Neural cell (in vitro differentiated cells): ENCODE measurements around the gene KCNA2. TPM values are rescaled to one million over a fixed set of nuclear protein-coding genes. Genes with fewer than 3 reads are reported as not detected.

Source experiments
- H2AFZ ChIP-seq: fragments of 200-600, 300-800 bp; sonication (generic), shearing (Covaris generic); 2 replicates; pipeline ENCODE4 v1.6.0; 2014; ENCODE audit warnings: low read depth, mild to moderate bottlenecking, antibody characterized with exemption, low read length, moderate library complexity
- H3F3A ChIP-seq: fragments of 200-600 bp; shearing (Covaris generic); 2 replicates; pipeline ENCODE4 v1.6.1; 2016; ENCODE audit warnings: mild to moderate bottlenecking, moderate library complexity, mixed read lengths, antibody characterized with exemption, low read length; ENCODE audit not compliant: insufficient read depth, poor library complexity, severe bottlenecking
- H3K27ac ChIP-seq: fragments of 200-600, 300-800 bp; sonication (generic), shearing (Covaris generic); 2 replicates; pipeline ENCODE4 v1.5.1; 2014; ENCODE audit warnings: mild to moderate bottlenecking, low read length, moderate library complexity
- H3K27me3 ChIP-seq: fragments of 300-800, 200-600 bp; sonication (generic), shearing (Covaris generic); 2 replicates; pipeline ENCODE4 v1.6.0; 2014; ENCODE audit warnings: mild to moderate bottlenecking, low read depth, low read length, moderate library complexity; ENCODE audit not compliant: insufficient read depth
- H3K36me3 ChIP-seq: fragments of 300-800, 200-600 bp; sonication (generic), shearing (Covaris generic); 2 replicates; pipeline ENCODE4 v1.5.1; 2014; ENCODE audit warnings: mild to moderate bottlenecking, antibody characterized with exemption, low read length, moderate library complexity; ENCODE audit not compliant: insufficient read depth
- H3K4me2 ChIP-seq: fragments of 300-800, 200-600 bp; sonication (generic), shearing (Covaris generic); 2 replicates; pipeline ENCODE4 v1.6.0; 2014; ENCODE audit warnings: mild to moderate bottlenecking, low read length
- H3K4me3 ChIP-seq: fragments of 300-800, 200-600 bp; sonication (generic), shearing (Covaris generic); 2 replicates; pipeline ENCODE4 v1.5.1; 2014; ENCODE audit warnings: mild to moderate bottlenecking, low read length, moderate library complexity
- H3K79me2 ChIP-seq: fragments of 200-600 bp; shearing (Covaris generic); replicated peaks from 2 replicates; pipeline ENCODE4 v1.6.0; 2014; ENCODE audit warnings: mild to moderate bottlenecking, low read length, moderate library complexity; ENCODE audit not compliant: insufficient read depth
- H3K9ac ChIP-seq: fragments of 300-800, 200-600 bp; sonication (generic), shearing (Covaris generic); 2 replicates; pipeline ENCODE4 v1.6.1; 2016; ENCODE audit warnings: mild to moderate bottlenecking, low read length, mixed read lengths
- H3K9me2 ChIP-seq: fragments of 200-600 bp; shearing (Covaris generic); 2 replicates; pipeline ENCODE4 v1.6.1; 2016; ENCODE audit warnings: mild to moderate bottlenecking, low read length, mixed read lengths; ENCODE audit not compliant: insufficient read depth
- H3K9me3 ChIP-seq: fragments of 200-600, 300-800 bp; sonication (generic), shearing (Covaris generic); 2 replicates; pipeline ENCODE4 v1.6.1; 2016; ENCODE audit warnings: mild to moderate bottlenecking, mixed run types, low read length, moderate library complexity, mixed read lengths
- H4K20me1 ChIP-seq: fragments of 200-600 bp; shearing (Covaris generic); 2 replicates; pipeline ENCODE4 v1.6.1; 2016; ENCODE audit warnings: mild to moderate bottlenecking, mixed run types; ENCODE audit not compliant: insufficient read depth
- CTCF ChIP-seq: fragments of 450-650 bp; IDR thresholded peaks from 2 replicates; pipeline ENCODE4 v1.5.1; 2014; ENCODE audit warnings: antibody characterized with exemption, mild to moderate bottlenecking, moderate library complexity; ENCODE audit not compliant: poor library complexity, severe bottlenecking
- EP300 ChIP-seq: fragments of 450-650 bp; conservative IDR thresholded peaks from 2 replicates; pipeline ENCODE4 v1.6.1; 2014; ENCODE audit warnings: antibody characterized with exemption, mild to moderate bottlenecking, moderate library complexity; ENCODE audit not compliant: poor library complexity, severe bottlenecking
- EZH2 ChIP-seq: fragments of 200-600, 300-800 bp; shearing (Covaris generic), sonication (generic); IDR thresholded peaks from 2 replicates; pipeline ENCODE4 v1.6.1; 2014; ENCODE audit warnings: antibody characterized with exemption, low read length, borderline replicate concordance, mild to moderate bottlenecking; ENCODE audit not compliant: insufficient read depth, poor library complexity, severe bottlenecking
- MXI1 ChIP-seq: fragments of 450-650 bp; conservative IDR thresholded peaks from 2 replicates; pipeline ENCODE4 v1.6.1; 2014; ENCODE audit warnings: antibody characterized with exemption, mild to moderate bottlenecking; ENCODE audit not compliant: poor library complexity, severe bottlenecking
- POLR2AphosphoS5 ChIP-seq: IDR thresholded peaks from 2 replicates; pipeline ENCODE4 v1.6.1; 2012
- RAD21 ChIP-seq: fragments of 450-650 bp; conservative IDR thresholded peaks from 2 replicates; pipeline ENCODE4 v1.6.1; 2014; ENCODE audit warnings: antibody characterized with exemption, mild to moderate bottlenecking, moderate library complexity
- REST ChIP-seq: IDR thresholded peaks from 2 replicates; pipeline ENCODE4 v1.6.1; 2012; ENCODE audit warnings: borderline replicate concordance
- SMC3 ChIP-seq: fragments of 450-650 bp; conservative IDR thresholded peaks from 2 replicates; pipeline ENCODE4 v1.6.1; 2014; ENCODE audit warnings: antibody characterized with exemption, mild to moderate bottlenecking, moderate library complexity; ENCODE audit not compliant: poor library complexity
- TAF1 ChIP-seq: IDR thresholded peaks from 2 replicates; pipeline ENCODE4 v1.6.1; 2012; ENCODE audit warnings: low read depth
- polyA plus RNA-seq: library from polyadenylated mRNA; depleted of rRNA; stranded (reverse); fragments of >200 nt; gene quantifications from 2 replicates; pipeline ENCODE4 v1.2.3, GENCODE V29; 2014

KCNA2 gene
- polyA plus RNA-seq, 1 donor from 2014 or later = 3.4 TPM

- Histone ChIP-seq H3K79me2 (no peaks in the 10 kb centered on the region), H3K9me2 (no peaks in the 10 kb centered on the region), H3K27me3 (no peaks in the 10 kb centered on the region), H3F3A (no peaks in the 10 kb centered on the region), H3K4me2 (no peak overlapping the region), H4K20me1 (no peaks in the 10 kb centered on the region), H3K27ac (no peak overlapping the region), H3K9ac (no peak overlapping the region), H3K4me3 (no peak overlapping the region), H3K36me3 (no peaks in the 10 kb centered on the region), H3K9me3 (no peaks in the 10 kb centered on the region), H2AFZ (no peak overlapping the region)
- TF ChIP-seq TAF1 (no peak), CTCF (no peak), SMC3 (no peak), RAD21 (no peak), MXI1 (no peak), REST (no peak), POLR2AphosphoS5 (no peak), EP300 (no peak), EZH2 (no peak)
Measured at GRCh38 chr1:110633646-110634030, 27.5 kb upstream of the KCNA2 start.

- H3K4me3 ChIP-seq = no peak overlapping the region
- H3K27ac ChIP-seq = no peak overlapping the region
- no peaks in the 10 kb centered on the region for H3F3A ChIP-seq
- no peaks in the 10 kb centered on the region for H3K9me2 ChIP-seq
- H3K27me3 ChIP-seq = no peaks in the 10 kb centered on the region
- H3K9ac ChIP-seq = no peak overlapping the region
- no peaks in the 10 kb centered on the region for H4K20me1 ChIP-seq
- H3K9me3 ChIP-seq = no peaks in the 10 kb centered on the region
- H3K4me2 ChIP-seq = no peak overlapping the region
- no peak overlapping the region for H2AFZ ChIP-seq
- TF ChIP-seq REST = no peak
- no peak for TF ChIP-seq RAD21
- no peak for TF ChIP-seq EP300
- no peak for TF ChIP-seq SMC3
- no peak for TF ChIP-seq CTCF
- no peak for TF ChIP-seq MXI1
- no peak for TF ChIP-seq TAF1
- no peak for TF ChIP-seq POLR2AphosphoS5
- no peak for TF ChIP-seq EZH2
- H3K36me3 ChIP-seq = no peaks in the 10 kb centered on the region
- no peaks in the 10 kb centered on the region for H3K79me2 ChIP-seq
Measured at GRCh38 chr1:110631836-110632620, 25.9 kb upstream of the KCNA2 start.
